ENCODE measurements around the gene REXO4.
"Not testable (repeated sequence)": the region's sequence is repeated elsewhere in the genome, so short reads cannot be mapped to it uniquely, and the experiment has no call there.

Gene REXO4

GRCh38 chr9:133453651-133454050, 35.8 kb upstream of the REXO4 start:
- Histone ChIP-seq H3K79me2 (ENCODE audit: control insufficient read depth, insufficient read depth, low read length, poor library complexity) (no peaks in the 10 kb centered on the region), H3K23ac (ENCODE audit: low read length) (no peak overlapping the region), H3K9ac (ENCODE audit: low read length) (no peak overlapping the region), H3K36me3 (ENCODE audit: control insufficient read depth in 1 of 2, insufficient read depth in 2 of 2, low read length in 2 of 2) (no peaks in the 10 kb centered on the region), H3K14ac (ENCODE audit: low read length) (no peak overlapping the region), H3K79me1 (ENCODE audit: low read length) (no peaks in the 10 kb centered on the region), H3K27me3 (ENCODE audit: insufficient read depth, low read length) (no peaks in the 10 kb centered on the region), H3K18ac (ENCODE audit: low read length) (no peak overlapping the region), H2BK12ac (ENCODE audit: low read length) (no peak overlapping the region), H2AK5ac (ENCODE audit: low read length) (no peak overlapping the region), H4K8ac (ENCODE audit: low read depth, low read length) (no peak overlapping the region), H2BK120ac (ENCODE audit: insufficient read depth, low read length, poor library complexity) (no peak overlapping the region), H2AFZ (ENCODE audit: insufficient read depth, low read length, poor library complexity) (no peak overlapping the region), H4K91ac (ENCODE audit: low read depth, low read length) (no peak overlapping the region), H4K12ac (ENCODE audit: low read depth, low read length) (no peak overlapping the region), H3K4me3 (ENCODE audit: low read depth, low read length) (no peak overlapping the region), H2BK5ac (ENCODE audit: low read depth, low read length, poor library complexity) (no peak overlapping the region), H3K27ac (ENCODE audit: low read depth, low read length) (no peak overlapping the region), H3K4me2 (ENCODE audit: low read length) (no peak overlapping the region), H3K9me3 (ENCODE audit: insufficient read depth, low read depth, low read length) (no peaks in the 10 kb centered on the region), H3K4me1 (ENCODE audit: control insufficient read depth in 1 of 2, insufficient read depth in 2 of 2, low read length in 2 of 2) (no peaks in the 10 kb centered on the region), H3K4ac (ENCODE audit: low read depth, low read length) (no peak overlapping the region)
- no peak for DNase-seq
- no CpG with 5 or more reads among the region's 11 CpGs for WGBS (ENCODE audit: extremely low coverage, insufficient coverage, insufficient read length)

- Histone ChIP-seq H3K4me1 (ENCODE audit: control insufficient read depth in 1 of 2, insufficient read depth in 2 of 2, low read length in 2 of 2) (no peaks in the 10 kb centered on the region), H3K18ac (ENCODE audit: low read length) (no peak overlapping the region), H2BK12ac (ENCODE audit: low read length) (no peak overlapping the region), H3K79me2 (ENCODE audit: control insufficient read depth, insufficient read depth, low read length, poor library complexity) (no peaks in the 10 kb centered on the region), H3K4me2 (ENCODE audit: low read length) (no peak overlapping the region), H3K36me3 (ENCODE audit: control insufficient read depth in 1 of 2, insufficient read depth in 2 of 2, low read length in 2 of 2) (no peaks in the 10 kb centered on the region), H2BK120ac (ENCODE audit: insufficient read depth, low read length, poor library complexity) (no peak overlapping the region), H3K27ac (ENCODE audit: low read depth, low read length) (no peak overlapping the region), H2BK5ac (ENCODE audit: low read depth, low read length, poor library complexity) (no peak overlapping the region), H3K9ac (ENCODE audit: low read length) (no peak overlapping the region), H3K79me1 (ENCODE audit: low read length) (no peaks in the 10 kb centered on the region), H3K4me3 (ENCODE audit: low read depth, low read length) (no peak overlapping the region), H3K9me3 (ENCODE audit: insufficient read depth, low read depth, low read length) (no peaks in the 10 kb centered on the region), H4K8ac (ENCODE audit: low read depth, low read length) (no peak overlapping the region), H2AK5ac (ENCODE audit: low read length) (no peak overlapping the region), H4K12ac (ENCODE audit: low read depth, low read length) (no peak overlapping the region), H3K14ac (ENCODE audit: low read length) (no peak overlapping the region), H3K23ac (ENCODE audit: low read length) (no peak overlapping the region), H2AFZ (ENCODE audit: insufficient read depth, low read length, poor library complexity) (no peak overlapping the region), H3K27me3 (ENCODE audit: insufficient read depth, low read length) (no peaks in the 10 kb centered on the region), H3K4ac (ENCODE audit: low read depth, low read length) (no peak overlapping the region), H4K91ac (ENCODE audit: low read depth, low read length) (no peak overlapping the region)
- WGBS (ENCODE audit: extremely low coverage, insufficient coverage, insufficient read length): no CpG with 5 or more reads among the region's 7 CpGs
- no peak for DNase-seq
Observed at GRCh38 chr9:133452562-133452961, 34.8 kb upstream of the REXO4 start.

- not testable (repeated sequence) for H2AK5ac ChIP-seq (ENCODE audit: low read length); H3K14ac ChIP-seq (ENCODE audit: low read length); H2AFZ ChIP-seq (ENCODE audit: insufficient read depth, low read length, poor library complexity); H4K8ac ChIP-seq (ENCODE audit: low read depth, low read length); H2BK12ac ChIP-seq (ENCODE audit: low read length); H4K12ac ChIP-seq (ENCODE audit: low read depth, low read length); H2BK120ac ChIP-seq (ENCODE audit: insufficient read depth, low read length, poor library complexity); H2BK5ac ChIP-seq (ENCODE audit: low read depth, low read length, poor library complexity); H3K27ac ChIP-seq (ENCODE audit: low read depth, low read length); H3K4me2 ChIP-seq (ENCODE audit: low read length); DNase-seq; H3K79me2 ChIP-seq (ENCODE audit: control insufficient read depth, insufficient read depth, low read length, poor library complexity); H3K27me3 ChIP-seq (ENCODE audit: insufficient read depth, low read length); H3K4me1 ChIP-seq (ENCODE audit: control insufficient read depth in 1 of 2, insufficient read depth in 2 of 2, low read length in 2 of 2); H3K9me3 ChIP-seq (ENCODE audit: insufficient read depth, low read depth, low read length); H3K4ac ChIP-seq (ENCODE audit: low read depth, low read length); H3K23ac ChIP-seq (ENCODE audit: low read length); H3K18ac ChIP-seq (ENCODE audit: low read length); H4K91ac ChIP-seq (ENCODE audit: low read depth, low read length); H3K4me3 ChIP-seq (ENCODE audit: low read depth, low read length); H3K79me1 ChIP-seq (ENCODE audit: low read length); H3K36me3 ChIP-seq (ENCODE audit: control insufficient read depth in 1 of 2, insufficient read depth in 2 of 2, low read length in 2 of 2); H3K9ac ChIP-seq (ENCODE audit: low read length)
- WGBS (ENCODE audit: extremely low coverage, insufficient coverage, insufficient read length): no CpG with 5 or more reads among the region's 5 CpGs
Observed at GRCh38 chr9:133451865-133452264, 34.1 kb upstream of the REXO4 start.

DNA sequence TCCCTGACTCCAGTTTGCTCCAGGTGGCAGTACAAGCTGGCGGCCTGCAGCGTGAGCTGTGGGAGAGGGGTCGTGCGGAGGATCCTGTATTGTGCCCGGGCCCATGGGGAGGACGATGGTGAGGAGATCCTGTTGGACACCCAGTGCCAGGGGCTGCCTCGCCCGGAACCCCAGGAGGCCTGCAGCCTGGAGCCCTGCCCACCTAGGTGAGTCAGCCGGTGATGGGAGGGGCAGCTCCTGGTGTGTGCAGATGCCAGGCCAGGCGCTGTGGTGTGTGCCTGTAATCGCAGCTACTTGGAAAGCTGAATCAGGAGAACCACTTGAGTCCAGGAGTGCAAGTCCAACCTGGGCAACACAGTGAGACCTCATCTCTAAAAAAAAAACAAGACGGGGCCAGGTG, 31.9 kb upstream of the REXO4 start:
- H4K8ac ChIP-seq (ENCODE audit: low read depth, low read length): no peak overlapping the region
- no peak overlapping the region for H2BK120ac ChIP-seq (ENCODE audit: insufficient read depth, low read length, poor library complexity)
- H3K79me1 ChIP-seq (ENCODE audit: low read length): no peaks in the 10 kb centered on the region
- no peak overlapping the region for H3K18ac ChIP-seq (ENCODE audit: low read length)
- no peaks in the 10 kb centered on the region for H3K27me3 ChIP-seq (ENCODE audit: insufficient read depth, low read length)
- H3K36me3 ChIP-seq (ENCODE audit: control insufficient read depth in 1 of 2, insufficient read depth in 2 of 2, low read length in 2 of 2): no peaks in the 10 kb centered on the region
- no peak overlapping the region for H3K4ac ChIP-seq (ENCODE audit: low read depth, low read length)
- no peak overlapping the region for H3K27ac ChIP-seq (ENCODE audit: low read depth, low read length)
- H3K9ac ChIP-seq (ENCODE audit: low read length): no peak overlapping the region
- H4K12ac ChIP-seq (ENCODE audit: low read depth, low read length): no peak overlapping the region
- WGBS (ENCODE audit: extremely low coverage, insufficient coverage, insufficient read length): no CpG with 5 or more reads among the region's 12 CpGs
- no peak overlapping the region for H2AFZ ChIP-seq (ENCODE audit: insufficient read depth, low read length, poor library complexity)
- no peaks in the 10 kb centered on the region for H3K9me3 ChIP-seq (ENCODE audit: insufficient read depth, low read depth, low read length)
- H3K79me2 ChIP-seq (ENCODE audit: control insufficient read depth, insufficient read depth, low read length, poor library complexity): no peaks in the 10 kb centered on the region
- no peaks in the 10 kb centered on the region for H3K4me1 ChIP-seq (ENCODE audit: control insufficient read depth in 1 of 2, insufficient read depth in 2 of 2, low read length in 2 of 2)
- no peak overlapping the region for H2AK5ac ChIP-seq (ENCODE audit: low read length)
- peak overlapping the region; percentile 18 for H3K4me3 ChIP-seq (ENCODE audit: low read depth, low read length)
- no peak overlapping the region for H2BK12ac ChIP-seq (ENCODE audit: low read length)
- DNase-seq: no peak
- H3K14ac ChIP-seq (ENCODE audit: low read length): no peak overlapping the region
- no peak overlapping the region for H2BK5ac ChIP-seq (ENCODE audit: low read depth, low read length, poor library complexity)
- no peak overlapping the region for H3K4me2 ChIP-seq (ENCODE audit: low read length)
- H3K23ac ChIP-seq (ENCODE audit: low read length): no peak overlapping the region
- no peak overlapping the region for H4K91ac ChIP-seq (ENCODE audit: low read depth, low read length)

Data from trophoblast cell (in vitro differentiated cells and primary cell).